GM12801 (cell line): ENCODE measurements around the gene CDK5.

ENCODE experiments used
- TF ChIP-seq, protein P1 (sequence below): IDR thresholded peaks from one replicate; pipeline ENCODE4 v1.5.1; 2011; ENCODE audit warnings: control low read depth; ENCODE audit not compliant: insufficient read length; ENCODE audit errors: extremely low read depth

The CDK5 gene

DNA sequence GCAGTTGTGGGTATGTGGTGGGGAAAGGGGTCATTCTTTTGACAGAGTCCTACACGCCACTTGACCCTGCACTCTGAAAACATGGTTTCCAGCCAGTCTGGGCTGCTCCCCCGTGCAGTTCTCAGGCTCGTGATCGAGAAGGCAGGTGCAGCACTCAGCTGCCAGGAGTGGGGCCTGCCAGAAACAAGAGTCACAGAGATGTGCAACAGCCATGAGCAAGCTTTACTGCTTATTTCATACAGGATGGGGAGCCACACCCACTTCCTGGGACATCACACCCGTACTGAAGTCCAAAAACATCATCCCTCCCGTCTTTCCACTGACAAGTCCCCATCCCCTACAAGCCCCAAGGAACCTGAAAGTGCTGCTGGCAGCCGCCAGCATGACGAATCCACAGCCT lies 42.7 kb downstream of the CDK5 start:
- TF ChIP-seq, protein P1, sequence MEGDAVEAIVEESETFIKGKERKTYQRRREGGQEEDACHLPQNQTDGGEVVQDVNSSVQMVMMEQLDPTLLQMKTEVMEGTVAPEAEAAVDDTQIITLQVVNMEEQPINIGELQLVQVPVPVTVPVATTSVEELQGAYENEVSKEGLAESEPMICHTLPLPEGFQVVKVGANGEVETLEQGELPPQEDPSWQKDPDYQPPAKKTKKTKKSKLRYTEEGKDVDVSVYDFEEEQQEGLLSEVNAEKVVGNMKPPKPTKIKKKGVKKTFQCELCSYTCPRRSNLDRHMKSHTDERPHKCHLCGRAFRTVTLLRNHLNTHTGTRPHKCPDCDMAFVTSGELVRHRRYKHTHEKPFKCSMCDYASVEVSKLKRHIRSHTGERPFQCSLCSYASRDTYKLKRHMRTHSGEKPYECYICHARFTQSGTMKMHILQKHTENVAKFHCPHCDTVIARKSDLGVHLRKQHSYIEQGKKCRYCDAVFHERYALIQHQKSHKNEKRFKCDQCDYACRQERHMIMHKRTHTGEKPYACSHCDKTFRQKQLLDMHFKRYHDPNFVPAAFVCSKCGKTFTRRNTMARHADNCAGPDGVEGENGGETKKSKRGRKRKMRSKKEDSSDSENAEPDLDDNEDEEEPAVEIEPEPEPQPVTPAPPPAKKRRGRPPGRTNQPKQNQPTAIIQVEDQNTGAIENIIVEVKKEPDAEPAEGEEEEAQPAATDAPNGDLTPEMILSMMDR: no peak

DNA sequence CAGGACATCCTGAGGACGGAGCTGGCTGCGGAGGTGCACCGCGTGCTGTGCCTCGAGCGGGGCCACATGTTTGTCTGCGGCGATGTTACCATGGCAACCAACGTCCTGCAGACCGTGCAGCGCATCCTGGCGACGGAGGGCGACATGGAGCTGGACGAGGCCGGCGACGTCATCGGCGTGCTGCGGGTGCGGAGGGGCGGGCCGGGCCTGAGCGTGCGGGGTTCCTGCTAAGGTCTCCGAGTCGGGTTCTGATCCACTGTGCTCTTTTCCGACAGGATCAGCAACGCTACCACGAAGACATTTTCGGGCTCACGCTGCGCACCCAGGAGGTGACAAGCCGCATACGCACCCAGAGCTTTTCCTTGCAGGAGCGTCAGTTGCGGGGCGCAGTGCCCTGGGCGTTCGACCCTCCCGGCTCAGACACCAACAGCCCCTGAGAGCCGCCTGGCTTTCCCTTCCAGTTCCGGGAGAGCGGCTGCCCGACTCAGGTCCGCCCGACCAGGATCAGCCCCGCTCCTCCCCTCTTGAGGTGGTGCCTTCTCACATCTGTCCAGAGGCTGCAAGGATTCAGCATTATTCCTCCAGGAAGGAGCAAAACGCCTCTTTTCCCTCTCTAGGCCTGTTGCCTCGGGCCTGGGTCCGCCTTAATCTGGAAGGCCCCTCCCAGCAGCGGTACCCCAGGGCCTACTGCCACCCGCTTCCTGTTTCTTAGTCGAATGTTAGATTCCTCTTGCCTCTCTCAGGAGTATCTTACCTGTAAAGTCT lies 43.8 kb downstream of the CDK5 start:
- TF ChIP-seq, protein P1: no peak

DNA sequence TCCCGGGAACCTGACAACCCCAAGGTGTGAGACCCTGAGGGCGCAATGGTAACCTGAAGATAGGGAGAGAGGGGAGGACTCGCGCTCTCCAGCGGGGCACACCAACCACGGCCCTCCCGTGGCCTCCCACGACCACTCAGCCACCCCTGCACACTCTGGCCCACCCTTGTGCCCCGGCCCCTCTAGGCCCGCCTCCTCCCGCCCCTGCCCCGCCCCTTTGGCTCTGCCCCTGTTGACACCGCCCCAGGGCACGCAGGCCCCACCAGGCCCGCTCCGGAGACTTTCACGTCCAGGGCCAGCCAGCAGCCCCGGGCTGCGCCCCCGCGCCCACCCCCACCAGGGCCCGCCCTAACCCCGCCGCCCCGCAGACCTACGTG lies 44.4 kb downstream of the CDK5 start:
- TF ChIP-seq, protein P1: no peak

DNA sequence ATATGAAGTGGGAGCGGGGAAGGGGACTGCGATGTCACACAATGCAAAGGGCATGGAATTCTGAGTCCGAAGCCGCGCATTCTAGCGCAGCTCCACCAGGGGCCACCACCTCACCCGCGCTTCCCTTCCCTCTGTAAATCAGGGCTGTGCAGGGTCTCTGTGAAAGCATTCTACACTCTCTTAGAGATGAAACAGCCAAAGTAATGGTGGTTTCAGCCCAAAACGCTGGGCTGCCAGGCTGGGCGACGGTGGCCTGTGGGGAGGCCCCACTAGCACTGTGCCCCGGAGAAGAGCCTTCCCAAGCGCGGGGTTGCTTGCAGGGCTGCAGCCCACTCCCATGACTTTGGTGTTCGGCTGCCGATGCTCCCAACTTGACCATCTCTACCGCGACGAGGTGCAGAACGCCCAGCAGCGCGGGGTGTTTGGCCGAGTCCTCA lies 44.8 kb downstream of the CDK5 start:
- TF ChIP-seq, protein P1: no peak

DNA sequence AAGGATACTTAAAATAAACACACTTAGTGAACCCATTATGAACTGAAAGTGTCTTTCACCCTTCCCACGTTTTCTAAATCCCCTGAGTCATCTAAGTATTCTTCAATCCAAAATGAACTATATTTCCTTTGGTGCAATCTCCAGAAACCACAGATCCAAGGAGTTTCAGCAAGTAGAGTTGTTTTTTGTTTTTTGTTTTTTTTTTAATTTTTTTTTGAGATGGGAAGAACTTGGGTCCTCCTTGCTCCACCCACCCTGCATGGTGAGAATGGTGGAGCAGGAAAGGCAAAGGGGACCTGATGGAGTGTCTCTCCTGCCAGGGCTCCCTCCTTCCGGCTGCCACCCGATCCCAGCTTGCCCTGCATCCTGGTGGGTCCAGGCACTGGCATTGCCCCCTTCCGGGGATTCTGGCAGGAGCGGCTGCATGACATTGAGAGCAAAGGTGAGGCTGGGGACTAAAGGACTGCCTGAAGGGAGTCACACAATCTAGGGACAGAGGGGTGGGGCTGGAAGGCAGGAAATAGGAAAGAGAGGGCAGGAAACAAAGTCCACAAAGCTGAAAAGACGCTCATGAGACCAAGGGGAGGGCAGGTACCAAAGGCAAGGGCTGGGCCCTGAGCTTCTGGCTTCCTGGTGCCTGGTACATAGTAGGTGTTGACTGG lies 45.5 kb downstream of the CDK5 start:
- TF ChIP-seq, protein P1: no peak

DNA sequence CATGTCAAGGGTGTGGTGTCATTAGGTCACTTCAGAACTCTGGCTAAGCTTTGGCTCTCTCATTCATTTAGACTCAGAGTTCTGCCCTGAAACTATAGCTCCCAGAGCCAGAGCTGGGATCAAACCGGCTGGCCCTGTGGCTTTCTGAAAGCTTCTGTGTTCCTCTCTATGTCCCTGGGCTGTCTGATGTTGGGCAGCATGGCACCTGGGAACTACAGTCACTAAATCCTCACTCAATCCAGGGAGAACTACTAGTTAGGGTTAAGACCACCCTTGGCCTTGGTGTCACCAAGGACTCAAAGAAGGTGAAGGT lies 46.6 kb downstream of the CDK5 start:
- TF ChIP-seq, protein P1: no peak

DNA sequence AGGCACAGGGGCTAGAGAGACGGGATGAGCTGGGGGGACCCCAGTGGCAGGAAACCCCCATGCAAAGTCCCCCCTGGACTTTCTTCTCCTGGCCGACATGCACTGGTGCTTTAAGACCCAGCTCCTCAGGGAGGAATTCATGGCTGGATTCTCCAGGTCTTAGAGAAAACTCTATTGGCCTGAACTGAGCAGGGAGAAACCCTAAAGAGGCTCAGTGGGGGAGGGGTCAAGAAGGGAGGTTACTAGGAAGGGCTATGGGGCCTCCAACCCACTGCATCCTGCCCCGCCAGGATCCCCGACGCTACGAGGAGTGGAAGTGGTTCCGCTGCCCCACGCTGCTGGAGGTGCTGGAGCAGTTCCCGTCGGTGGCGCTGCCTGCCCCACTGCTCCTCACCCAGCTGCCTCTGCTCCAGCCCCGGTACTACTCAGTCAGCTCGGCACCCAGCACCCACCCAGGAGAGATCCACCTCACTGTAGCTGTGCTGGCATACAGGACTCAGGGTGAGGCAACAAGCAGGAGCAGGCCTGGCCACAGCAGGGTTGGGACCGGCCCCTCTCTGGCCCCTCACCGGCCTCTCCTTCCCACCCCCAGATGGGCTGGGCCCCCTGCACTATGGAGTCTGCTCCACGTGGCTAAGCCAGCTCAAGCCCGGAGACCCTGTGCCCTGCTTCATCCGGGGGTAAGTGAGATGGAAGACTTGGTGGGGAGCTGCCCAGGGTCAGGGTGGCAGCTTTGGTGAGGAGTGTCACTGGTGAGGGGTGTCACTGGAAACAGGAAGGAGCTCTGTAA lies 47.2 kb downstream of the CDK5 start:
- TF ChIP-seq, protein P1: no peak
